GM18526 (cell line): Measurements from ENCODE around the gene VASN.
A peak's percentile ranks its signal among the peaks of the same experiment; 100 is the strongest.

Experiments used
- POLR2A ChIP-seq: IDR thresholded peaks from 3 replicates; pipeline ENCODE4 v1.6.1; 2011; ENCODE audit not compliant: insufficient read length; ENCODE audit errors: extremely low read depth

VASN gene

DNA sequence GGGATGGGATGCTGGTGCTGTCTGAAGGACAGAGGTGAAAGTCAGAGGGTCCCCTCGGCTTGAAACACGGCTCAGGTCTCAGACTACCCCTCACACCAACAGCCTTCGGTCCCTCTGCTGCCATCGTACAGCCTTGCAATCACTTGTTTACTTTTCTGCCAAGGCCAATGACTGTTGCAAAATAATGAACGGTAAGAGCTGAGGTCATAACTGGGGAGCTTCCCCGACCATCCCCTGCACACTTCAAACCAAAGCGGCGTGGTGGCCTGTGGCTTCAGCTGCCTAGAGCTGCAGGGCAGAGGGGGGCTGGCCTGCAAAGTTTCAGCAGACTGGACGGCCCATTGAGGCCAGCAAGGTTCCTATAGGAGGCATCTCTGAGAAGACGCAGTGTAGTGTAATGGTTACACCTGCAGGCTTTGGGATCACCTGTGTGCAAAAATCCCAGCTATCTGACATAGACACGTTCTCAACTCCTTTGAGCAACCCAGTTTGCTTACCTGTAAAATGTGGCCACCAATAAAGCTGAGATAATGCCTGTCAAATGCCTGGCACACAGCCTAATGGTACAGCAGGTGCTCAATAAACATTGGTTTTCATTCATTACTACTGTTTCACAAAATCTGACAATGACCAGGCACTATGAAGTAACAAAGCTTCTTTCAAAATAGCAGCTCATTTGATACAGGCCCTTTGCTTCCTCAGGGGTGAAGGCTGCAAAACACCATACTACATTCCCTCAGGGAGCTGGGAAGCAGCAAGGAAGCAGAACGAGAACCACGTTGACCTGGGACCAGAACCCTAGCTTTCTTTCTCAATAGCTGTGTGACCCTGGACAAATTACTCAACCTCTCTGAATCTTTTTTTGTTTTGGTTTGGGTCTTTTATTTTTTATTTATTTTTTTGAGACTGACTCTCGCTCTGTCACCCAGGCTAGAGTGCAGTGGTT lies 25.5 kb upstream of the VASN start:
- TF ChIP-seq POLR2A: no peak

DNA sequence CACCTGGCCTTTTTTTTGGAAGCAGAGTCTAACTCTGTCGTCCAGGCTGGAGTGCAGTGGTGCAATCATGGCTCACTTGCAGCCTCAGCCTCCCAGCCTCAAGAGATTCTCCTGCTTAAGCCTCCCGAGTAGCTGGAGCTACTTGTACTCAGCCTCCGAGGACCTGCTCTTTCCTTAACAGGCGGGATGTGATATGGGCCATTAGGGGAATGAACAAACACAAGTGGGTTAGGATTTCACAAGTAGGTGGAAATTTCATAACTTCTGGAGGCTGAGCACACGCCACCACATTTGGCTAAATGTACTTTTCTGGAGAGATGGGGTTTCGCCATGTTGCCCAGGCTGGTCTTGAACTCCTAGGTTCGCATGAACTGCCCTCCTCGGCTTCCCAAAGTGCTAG lies 24.6 kb upstream of the VASN start:
- TF ChIP-seq POLR2A: no peak

DNA sequence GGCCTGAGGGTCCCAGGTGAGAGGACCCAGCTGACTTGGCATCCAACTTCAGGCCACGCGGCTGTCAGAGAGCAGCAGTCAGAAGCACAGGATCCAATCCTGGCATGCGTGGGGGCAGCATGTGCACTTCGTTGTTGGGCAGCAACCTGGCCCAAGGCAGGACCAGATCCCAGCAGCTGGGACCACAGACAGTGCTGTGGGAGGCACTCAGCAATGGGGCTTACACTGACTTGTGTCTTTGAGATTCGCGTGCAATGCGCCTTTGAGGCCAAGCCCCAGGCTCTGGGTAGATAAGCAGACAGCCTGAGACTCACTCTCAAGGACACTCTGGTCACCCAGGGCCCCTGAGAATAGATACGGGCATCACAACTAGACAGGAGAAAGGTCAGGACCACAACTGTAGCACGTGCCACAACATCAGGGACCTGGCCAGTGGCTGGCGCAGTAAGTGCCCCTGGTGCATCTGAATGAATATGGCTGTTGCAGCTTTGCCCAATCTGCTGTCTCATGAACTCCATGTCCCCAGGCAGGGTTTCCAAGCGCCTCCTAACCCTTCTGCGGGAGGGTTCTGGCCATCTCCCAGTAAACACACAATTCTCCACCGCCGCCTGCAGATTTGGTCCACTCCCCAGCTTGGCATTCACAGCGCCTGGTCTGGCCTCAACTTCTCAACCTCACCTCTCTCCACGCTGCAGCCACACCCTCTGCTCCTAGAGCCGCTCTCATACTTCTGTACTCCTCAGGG lies 23.7 kb upstream of the VASN start:
- no peak for TF ChIP-seq POLR2A

DNA sequence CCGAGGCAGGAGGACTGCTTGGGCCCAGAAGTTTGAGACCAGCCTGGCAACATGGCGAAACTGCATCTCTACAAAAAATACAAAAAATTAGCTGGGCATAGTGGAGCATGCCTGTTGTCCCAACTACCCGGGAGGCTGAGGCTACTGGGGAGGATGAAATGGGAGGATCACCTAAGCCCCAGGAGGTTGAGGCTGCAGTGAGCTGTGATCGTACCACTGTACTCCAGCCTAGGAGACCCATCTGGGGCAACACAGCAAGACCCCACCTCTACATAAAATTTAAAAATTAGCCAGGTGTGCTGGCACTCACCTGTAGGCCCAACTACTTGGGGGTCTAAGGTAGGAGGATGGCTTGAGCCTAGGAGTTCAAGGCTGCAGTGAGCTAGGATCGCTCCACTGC lies 22.3 kb upstream of the VASN start:
- no peak for TF ChIP-seq POLR2A

DNA sequence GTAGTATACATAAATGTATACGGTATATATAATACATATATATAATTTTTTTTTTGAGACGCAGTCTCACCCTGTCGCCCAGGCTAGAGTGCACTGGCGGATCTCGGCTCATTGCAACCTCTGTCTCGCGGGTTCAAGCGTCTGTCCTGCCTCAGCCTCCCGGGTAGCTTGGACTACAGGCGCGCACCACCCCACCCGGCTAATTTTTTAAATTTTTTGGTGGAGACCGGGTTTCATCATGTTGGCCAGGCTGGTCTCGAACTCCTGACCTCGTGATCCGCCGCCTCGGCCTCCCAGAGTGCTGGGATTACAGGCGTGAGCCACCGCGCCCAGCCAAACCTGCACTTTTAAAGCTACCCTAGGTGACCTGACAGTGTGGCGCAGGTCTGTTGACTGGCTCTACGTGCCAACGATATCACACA lies 21.3 kb upstream of the VASN start:
- no peak for TF ChIP-seq POLR2A

DNA sequence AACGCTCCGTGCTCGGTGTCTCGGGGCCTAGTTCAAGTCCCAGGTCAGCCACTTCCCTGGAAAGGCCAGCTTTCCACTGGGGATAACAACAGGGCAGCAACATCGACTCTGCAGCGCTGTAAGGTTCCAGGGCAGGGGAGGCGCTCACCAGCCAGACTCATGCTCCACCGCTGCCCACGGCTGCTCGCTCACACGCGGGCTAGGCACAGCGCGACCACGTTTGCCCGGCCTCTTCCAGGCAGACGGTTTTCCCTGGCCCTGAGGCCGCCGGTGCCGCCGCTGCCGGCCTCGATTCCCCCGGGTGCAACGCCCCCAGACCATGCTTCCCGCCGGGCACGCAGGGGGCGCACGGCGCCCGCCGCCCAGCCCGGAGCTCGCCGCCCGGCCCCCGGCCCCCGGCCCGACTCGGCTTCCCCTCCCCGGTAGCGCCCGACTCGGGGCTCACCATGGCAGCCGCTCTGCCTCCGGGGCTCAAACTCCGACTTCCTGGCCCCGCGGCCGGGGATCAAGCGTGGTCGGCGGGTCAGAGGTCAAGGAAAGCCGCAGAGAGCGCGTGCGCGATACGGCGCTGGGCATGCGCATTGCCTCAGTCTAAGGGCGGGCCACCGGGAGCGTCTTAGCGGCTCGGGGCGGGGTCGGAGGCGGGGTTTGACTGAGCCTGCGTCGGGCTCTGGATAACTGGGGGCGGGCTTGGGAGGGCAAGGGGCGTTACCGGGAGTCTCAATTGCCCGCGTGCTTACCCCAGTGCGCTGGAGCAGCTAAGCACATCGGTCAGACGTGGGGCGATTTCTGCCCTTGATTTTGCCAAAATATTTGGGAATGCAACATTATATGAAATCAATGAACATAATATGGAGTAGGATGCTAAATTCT lies 20.6 kb upstream of the VASN start, which contains the start of gene PAM16:
Gene PAM16, minus strand, starts transcription at position 535 of the 873 bp plus-strand sequence. Its CDS starts 87 bp downstream, at position 448.
- peak; percentile 67 for TF ChIP-seq POLR2A

DNA sequence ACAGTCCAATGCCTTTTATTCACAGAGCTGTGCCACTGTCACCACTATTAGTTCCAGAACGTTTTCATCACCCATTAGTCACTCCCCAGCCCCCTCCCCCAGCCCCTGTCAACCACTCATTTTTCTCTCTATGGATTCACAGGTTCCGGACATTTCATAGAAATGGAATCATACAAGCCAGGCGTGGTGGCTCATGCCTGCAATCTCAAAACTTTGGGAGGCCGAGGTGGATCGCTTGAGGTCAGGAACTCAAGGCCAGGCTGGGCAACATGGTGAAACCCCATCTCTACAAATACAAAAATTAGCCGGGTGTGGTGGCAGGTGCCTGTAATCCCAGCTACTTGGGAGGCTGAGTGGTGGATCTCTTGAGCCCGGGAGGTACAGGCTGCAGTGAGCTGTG lies 19.8 kb upstream of the VASN start:
- TF ChIP-seq POLR2A: no peak

DNA sequence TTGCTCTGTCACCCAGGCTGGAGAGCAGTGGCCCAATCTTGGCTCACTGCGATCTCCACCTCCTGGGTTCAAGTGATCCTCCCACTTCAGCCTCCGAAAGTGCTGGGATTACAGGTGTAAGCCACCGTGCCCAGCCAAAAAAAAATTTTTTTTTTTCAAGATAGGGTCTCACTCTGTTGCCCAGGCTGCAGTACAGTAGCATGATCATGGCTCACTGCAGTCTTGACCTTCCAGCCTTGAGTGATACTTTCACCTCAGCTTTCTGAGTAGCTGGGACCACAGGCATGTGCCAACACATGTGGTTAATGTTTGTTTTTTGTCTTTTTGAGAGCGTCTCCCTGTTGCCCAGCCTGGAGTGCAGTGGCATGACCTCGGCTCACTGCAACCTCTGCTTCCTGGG lies 18.8 kb upstream of the VASN start:
- no peak for TF ChIP-seq POLR2A

DNA sequence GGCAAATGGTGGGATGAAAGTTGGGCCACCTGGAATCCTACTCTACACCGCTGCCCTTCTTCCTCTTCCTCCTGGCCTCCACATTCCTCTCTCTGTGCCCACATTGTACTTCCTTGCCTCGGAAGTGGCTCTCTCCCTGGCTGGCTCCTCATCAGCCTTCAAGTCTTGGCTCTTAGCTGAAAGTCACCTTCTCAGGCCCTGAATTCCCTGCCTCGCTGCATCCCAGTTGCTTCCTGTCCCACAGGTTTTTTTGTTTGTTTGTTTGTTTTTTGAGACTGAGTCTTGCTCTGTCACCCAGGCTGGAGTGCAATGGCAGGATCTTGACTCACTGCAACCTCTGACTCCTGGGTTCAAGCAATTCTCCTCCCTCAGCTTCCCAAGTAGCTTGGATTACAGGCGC lies 18.0 kb upstream of the VASN start:
- TF ChIP-seq POLR2A: no peak

DNA sequence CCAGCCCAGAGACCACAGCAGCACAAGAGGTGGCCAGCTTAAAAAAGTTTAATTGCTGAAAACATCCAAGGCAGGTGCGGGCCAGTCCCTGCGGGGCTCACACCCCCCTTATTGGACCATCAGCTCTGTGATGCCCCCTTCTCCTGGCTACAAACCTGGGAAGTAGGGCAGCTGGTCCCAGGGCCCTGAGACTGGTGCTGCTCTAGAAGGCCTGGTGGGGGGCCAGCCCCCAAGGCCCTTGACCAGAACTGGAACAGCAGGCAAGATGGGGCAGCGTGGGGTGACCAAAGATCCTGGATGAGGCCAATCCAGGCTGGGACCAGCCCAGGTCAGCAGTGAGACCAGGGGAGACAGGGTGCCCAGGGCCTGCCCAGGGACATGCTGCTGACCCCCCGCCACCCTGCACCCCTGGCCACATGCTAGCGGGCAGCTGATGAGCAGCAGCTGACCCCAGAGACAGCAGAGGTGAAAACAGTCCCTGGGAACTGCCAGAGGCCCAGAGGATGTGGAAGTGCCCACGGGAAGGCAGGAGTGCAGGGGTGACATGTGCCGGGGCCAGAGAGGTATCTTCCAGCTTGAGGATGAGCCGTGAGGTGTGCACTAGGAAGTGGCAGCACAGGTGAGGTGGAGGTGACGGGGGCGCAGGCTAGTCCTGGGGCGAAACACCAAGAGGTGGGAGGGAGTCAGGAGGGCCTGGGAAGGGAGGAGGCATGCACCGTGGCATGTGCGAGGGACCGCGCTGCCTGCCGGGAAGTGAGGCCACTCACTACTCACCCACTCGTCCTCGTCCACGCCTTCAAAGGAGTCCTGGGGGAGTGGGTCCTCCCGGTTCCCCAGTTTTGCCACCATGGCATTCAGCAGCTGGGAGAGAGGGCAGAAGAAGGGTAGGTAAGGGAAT lies 16.9 kb upstream of the VASN start:
- TF ChIP-seq POLR2A: no peak

DNA sequence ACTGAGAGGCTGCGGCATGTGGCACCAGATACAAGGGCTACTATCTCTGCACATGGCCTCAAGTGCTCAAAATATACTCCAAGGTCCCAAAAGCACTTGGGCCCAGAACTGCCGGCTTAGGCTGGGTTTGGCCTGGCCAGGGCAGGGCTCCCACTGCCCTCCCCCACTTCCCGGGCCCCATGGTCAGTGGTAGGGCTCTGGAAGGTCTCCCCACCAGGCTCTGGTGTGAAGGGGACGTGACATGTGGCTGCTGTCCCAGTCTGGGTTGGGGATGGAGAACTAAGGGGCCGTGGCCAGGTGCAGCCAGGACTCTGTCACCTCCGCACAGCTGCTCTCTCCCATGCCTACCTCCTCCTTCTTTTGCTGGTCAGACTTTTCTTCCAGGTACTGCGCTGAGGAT lies 14.8 kb upstream of the VASN start:
- no peak for TF ChIP-seq POLR2A

DNA sequence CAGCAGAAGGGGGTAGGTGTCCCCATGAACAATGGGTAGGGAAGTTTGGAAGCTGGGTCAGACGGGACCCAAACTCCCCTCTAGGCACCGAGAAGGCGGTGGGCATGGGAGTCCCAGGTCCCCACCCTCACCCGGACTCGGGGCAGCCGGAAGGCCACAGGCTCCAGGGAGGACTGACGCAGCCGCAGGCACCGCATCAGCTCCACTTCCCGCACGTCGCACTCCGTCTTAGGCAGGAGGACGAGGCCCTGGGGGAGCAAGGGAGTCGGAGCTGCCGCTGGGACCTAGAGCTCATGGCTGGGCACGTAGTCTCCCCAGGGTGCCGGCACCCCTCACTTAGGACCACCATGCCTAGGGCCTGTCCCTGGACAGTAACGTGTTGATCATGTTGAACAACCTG lies 13.4 kb upstream of the VASN start:
- no peak for TF ChIP-seq POLR2A

DNA sequence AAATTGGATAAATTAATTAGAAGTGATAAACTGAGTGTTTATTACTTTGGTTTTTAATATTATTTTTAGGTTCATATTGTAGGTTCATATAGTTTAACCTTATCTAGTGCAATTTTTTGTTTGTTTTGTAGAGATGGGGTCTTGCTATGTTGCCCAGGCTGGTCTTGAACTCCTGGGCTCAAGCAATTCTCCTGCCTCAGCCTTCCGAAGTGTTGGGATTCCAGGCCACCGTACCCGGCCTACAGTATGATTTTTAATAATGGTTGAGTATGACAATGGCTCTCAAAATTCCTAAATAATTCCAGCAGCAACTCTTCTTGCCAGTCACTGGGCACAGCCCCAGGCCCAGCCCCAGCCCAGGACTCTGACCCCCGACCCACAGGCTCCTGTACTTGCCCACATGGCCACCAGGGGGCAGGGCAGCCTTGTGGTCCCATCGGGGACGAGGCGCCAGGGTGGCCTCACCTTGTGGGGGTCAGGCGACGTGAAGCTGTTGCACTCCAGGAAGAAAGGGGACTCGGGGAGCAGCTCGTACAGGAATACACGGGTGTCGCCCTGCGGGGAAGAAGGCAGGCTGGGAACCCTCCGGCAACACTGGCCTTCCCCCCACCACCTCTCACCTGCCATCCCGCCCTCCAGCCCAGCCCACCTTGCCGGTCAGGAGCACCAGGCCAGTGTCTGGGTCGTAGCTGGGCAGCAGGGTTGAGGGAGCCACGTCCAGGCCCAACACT lies 12.7 kb upstream of the VASN start:
- TF ChIP-seq POLR2A: no peak

DNA sequence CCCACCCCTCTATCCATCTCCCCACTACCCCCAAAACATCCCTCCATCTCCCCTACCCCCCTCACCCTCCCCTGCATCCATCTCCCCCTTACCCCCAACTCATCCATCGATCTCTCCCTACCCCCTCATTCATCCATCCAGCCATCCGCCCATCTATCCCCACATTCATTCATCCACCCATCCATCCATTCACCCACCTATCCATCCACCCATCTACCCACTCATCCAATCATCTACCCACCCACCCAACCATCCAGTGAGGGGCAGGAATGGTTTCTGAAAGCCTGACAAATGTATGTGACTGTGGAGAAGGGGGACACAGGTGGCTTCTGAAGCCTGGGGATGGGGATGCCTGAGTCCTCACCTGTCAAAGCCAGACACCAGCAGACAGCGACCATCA lies 11.7 kb upstream of the VASN start:
- no peak for TF ChIP-seq POLR2A
